ENCODE measurements around the gene DENND4A.

GRCh38 chr15:65836665-65837064 lies 44.6 kb upstream of the DENND4A start:
- no peak for TF ChIP-seq EZH2 (IDR thresholded peaks at IDR 0.05; ENCODE audit: insufficient read depth, poor library complexity, severe bottlenecking)
- TF ChIP-seq EZH2phosphoT487 (IDR thresholded peaks at IDR 0.05; ENCODE audit: insufficient read depth, low read depth) = no peak

Measured in GM23248 (cell line).